Transverse colon (tissue), 4 donors: ENCODE data around the gene NUDT21. TPM values are rescaled to one million over a fixed set of nuclear protein-coding genes. Genes with fewer than 3 reads are reported as not detected.

Experiments
- DNase-seq: peaks from one replicate; pipeline ENCODE4 v3.0.0-alpha.2; 2019
- H3K27ac ChIP-seq, 4 donors: fragments of 200-600 bp; sonication (generic); 2 replicates each; pipeline ENCODE4 v1.5.1; 2016 to 2018; ENCODE audit warnings: inconsistent platforms in 4 of 4
- H3K27me3 ChIP-seq: fragments of 200-600 bp; sonication (generic); 2 replicates; pipeline ENCODE4 v1.5.1; 2017; ENCODE audit warnings: inconsistent platforms
- H3K36me3 ChIP-seq, 4 donors: fragments of 200-600 bp; sonication (generic); 2 replicates each; pipeline ENCODE4 v1.5.1; 2017 to 2019; ENCODE audit warnings: inconsistent platforms in 4 of 4
- H3K4me1 ChIP-seq, 4 donors: fragments of 200-600 bp; sonication (generic); 2 replicates each; pipeline ENCODE4 v1.5.1; 2017 to 2020; ENCODE audit warnings: inconsistent platforms in 4 of 4
- H3K4me3 ChIP-seq, 4 donors: fragments of 200-600 bp; sonication (generic); 1 replicate in 1 of 4; 2 replicates in 3 of 4; pipeline versions ENCODE4 v1.5.1 to v1.6.1; 2017 to 2019; ENCODE audit warnings: inconsistent platforms in 4 of 4
- H3K9me3 ChIP-seq, 2 donors: fragments of 200-600 bp; sonication (generic); 2 replicates each; pipeline ENCODE4 v1.5.1; 2017 to 2019; ENCODE audit warnings: inconsistent platforms in 2 of 2
- CTCF ChIP-seq, 5 experiments: fragments of 200-600 bp in 3 of 5; fragments of 450-650 bp in 2 of 5; sonication (generic) in 3 of 5; IDR thresholded peaks; 1 replicate in 2 of 5; 2 replicates in 3 of 5; pipeline ENCODE4 v1.5.1; 2016 to 2017; ENCODE audit warnings: antibody characterized with exemption in 5 of 5, inconsistent platforms in 3 of 5, mild to moderate bottlenecking in 2 of 5, moderate library complexity in 1 of 5
- EP300 ChIP-seq: sonication (generic); formaldehyde crosslinking; IDR thresholded peaks from one replicate; pipeline ENCODE4 v1.6.1; 2017; ENCODE audit warnings: antibody characterized with exemption, low read depth
- POLR2A ChIP-seq: fragments of 450-650 bp; IDR thresholded peaks from one replicate; pipeline ENCODE4 v1.6.1; 2016; ENCODE audit warnings: antibody characterized with exemption, mild to moderate bottlenecking, moderate library complexity
- POLR2AphosphoS5 ChIP-seq, 3 donors: sonication (generic); formaldehyde crosslinking; IDR thresholded peaks; one replicate each; pipeline ENCODE4 v1.6.1; 2016; ENCODE audit warnings: antibody characterized with exemption in 3 of 3
- WGBS, 2 donors: methylation state at CpG; one replicate each; pipeline ENCODE4 v1.1.5; 2018; ENCODE audit warnings: low coverage in 1 of 2; 5-methylcytosine and 5-hydroxymethylcytosine counted together
- in situ Hi-C, 4 donors: fragments of 200-750 bp; cut with MboI; loops; one replicate each; pipeline versions ENCODE4 v1.15.0 to v1.15.1; 2017; ENCODE audit warnings: low sequenced_read_pairs in 3 of 4, low pct_ligation_motif_present in 1 of 4, low pct_unique_long_range_greater_than_20kb in 1 of 4
- intact Hi-C: fragments of 100-400 bp; cut with DNase I; formaldehyde crosslinking; loops from one replicate; pipeline ENCODE4 v1.15.1; 2023; ENCODE audit warnings: low total_unique reads
- total RNA-seq, 4 donors: library from RNA; depleted of rRNA; stranded (reverse); fragments of >200 nt; gene quantifications; one replicate each; pipeline ENCODE4 v1.1.0, GENCODE V29; 2016

The NUDT21 gene
- total RNA-seq, 4 donors from 2014 or later: 7.5 to 41.9 (median 23.0) TPM

GRCh38 chr16:56426585-56426984 lies 24.5 kb downstream of the NUDT21 start:
- no peak overlapping the region for H3K27ac ChIP-seq
- in situ Hi-C loops: no loop called here
- no peak overlapping the region for H3K4me3 ChIP-seq
- H3K36me3 ChIP-seq: peaks cover 0 to 12% (median 0%) of the 10 kb centered on the region in 4 donors
- WGBS, 2 donors: 67 to 88% methylated on average over 1 to 4 of the region's 4 CpGs
- no peak for DNase-seq
- intact Hi-C loops: no loop called here
- no peaks in the 10 kb centered on the region for H3K27me3 ChIP-seq
- peaks cover 9 to 34% (median 22%) of the 10 kb centered on the region in 4 donors for H3K4me1 ChIP-seq
- TF ChIP-seq CTCF (IDR thresholded peaks at IDR 0.05) (no peak), EP300 (no peak), POLR2AphosphoS5 (IDR thresholded peaks at IDR 0.05) (no peak)
- no peaks in the 10 kb centered on the region for H3K9me3 ChIP-seq

GRCh38 chr16:56425439-56425832 lies 25.7 kb downstream of the NUDT21 start, which contains the start of gene AMFR:
AMFR (minus strand) TSS chr16:56425545; CDS start chr16:56425327, 218 bp downstream.
- in situ Hi-C loops: no loop called here
- Histone ChIP-seq H3K27me3 (no peaks in the 10 kb centered on the region), H3K4me3 (peak within 1 kb of the TSS; percentile 77 to 99 (median 97)), H3K36me3 (peaks cover 0 to 2% (median 0%) of the 10 kb centered on the region in 4 donors), H3K4me1 (peaks cover 9 to 45% (median 22%) of the 10 kb centered on the region in 4 donors), H3K27ac (peak within 1 kb of the TSS; percentile 91 to 95 (median 92)), H3K9me3 (no peaks in the 10 kb centered on the region)
- DNase-seq: peak; percentile 75
- intact Hi-C loops: no loop called here
- TF ChIP-seq CTCF (IDR thresholded peaks at IDR 0.05) (peak in 4 of 5 experiments; percentile 45 to 60 (median 49)), POLR2A (no peak), EP300 (no peak), POLR2AphosphoS5 (IDR thresholded peaks at IDR 0.05) (peak in 2 of 3 donors; percentile 41 to 42)
- WGBS, 2 donors: 3% methylated on average over 7 of the region's 57 CpGs; no CpG with 5 or more reads in 1 of the 2 donors

- Histone ChIP-seq H3K4me3 (peak overlapping the region; percentile 77 to 99 (median 97)), H3K27me3 (no peaks in the 10 kb centered on the region), H3K4me1 (peaks cover 9 to 50% (median 22%) of the 10 kb centered on the region in 4 donors), H3K9me3 (no peaks in the 10 kb centered on the region), H3K36me3 (no peaks in the 10 kb centered on the region), H3K27ac (peak overlapping the region; percentile 91 to 95 (median 92))
- intact Hi-C loops: no loop called here
- in situ Hi-C loops: no loop called here
- TF ChIP-seq CTCF (IDR thresholded peaks at IDR 0.05) (no peak), POLR2A (no peak), POLR2AphosphoS5 (IDR thresholded peaks at IDR 0.05) (no peak), EP300 (no peak)
- WGBS, 2 donors: 2% methylated on average over 22 of the region's 79 CpGs; no CpG with 5 or more reads in 1 of the 2 donors
- DNase-seq: peak; percentile 39
These were observed 26.2 kb downstream of the NUDT21 start for GRCh38 chr16:56424791-56425438.

- no peak for DNase-seq
- H3K4me1 ChIP-seq: peaks cover 9 to 50% (median 22%) of the 10 kb centered on the region in 4 donors
- in situ Hi-C loops (no loop called here), intact Hi-C loops (no loop called here)
- no peak for TF ChIP-seq CTCF (IDR thresholded peaks at IDR 0.05)
- no peak for TF ChIP-seq POLR2AphosphoS5 (IDR thresholded peaks at IDR 0.05)
- TF ChIP-seq POLR2A: no peak
- TF ChIP-seq EP300: no peak
- no peaks in the 10 kb centered on the region for H3K27me3 ChIP-seq
- H3K9me3 ChIP-seq: no peaks in the 10 kb centered on the region
- H3K36me3 ChIP-seq: no peaks in the 10 kb centered on the region
- H3K27ac ChIP-seq: peak overlapping the region; percentile 91 to 95 (median 92)
- 4% methylated on average over 16 of the region's 16 CpGs; no CpG with 5 or more reads in 1 of the 2 donors for WGBS, 2 donors
- peak overlapping the region; percentile 77 to 99 (median 97) for H3K4me3 ChIP-seq
These were observed 26.7 kb downstream of the NUDT21 start for GRCh38 chr16:56424404-56424764.
